ENCODE data around the gene P4HA2.

- TF ChIP-seq POLR2AphosphoS5 (IDR thresholded peaks at IDR 0.05) (no peak), CTCF (IDR thresholded peaks at IDR 0.05) (no peak), POLR2A (IDR thresholded peaks at IDR 0.05) (no peak), EP300 (IDR thresholded peaks at IDR 0.05) (no peak)
Measured at GRCh38 chr5:132207778-132208177, 19.9 kb downstream of the P4HA2 start.
